Right lobe of liver (tissue), 4 donors: ENCODE measurements around the gene SLC10A1.

ENCODE experiments used
- POLR2A ChIP-seq: fragments of 450-650 bp; IDR thresholded peaks from one replicate; pipeline ENCODE4 v1.6.1; 2017; ENCODE audit warnings: antibody characterized with exemption, mild to moderate bottlenecking
- TF ChIP-seq, protein P1 (sequence below), 4 donors: fragments of 200-600 bp in 3 of 4; fragments of 450-650 bp in 1 of 4; IDR thresholded peaks; one replicate each; pipeline versions ENCODE4 v1.5.1 to v1.8.0; 2016 to 2022; ENCODE audit warnings: antibody characterized with exemption in 4 of 4, mild to moderate bottlenecking in 2 of 4
- donor health status: DM: no; HTN: no; CAD: no.
- donor health status: DM: no; HTN: no; CAD: no.
- donor health status: DM: no; HTN: yes; CAD: no.

DNA sequence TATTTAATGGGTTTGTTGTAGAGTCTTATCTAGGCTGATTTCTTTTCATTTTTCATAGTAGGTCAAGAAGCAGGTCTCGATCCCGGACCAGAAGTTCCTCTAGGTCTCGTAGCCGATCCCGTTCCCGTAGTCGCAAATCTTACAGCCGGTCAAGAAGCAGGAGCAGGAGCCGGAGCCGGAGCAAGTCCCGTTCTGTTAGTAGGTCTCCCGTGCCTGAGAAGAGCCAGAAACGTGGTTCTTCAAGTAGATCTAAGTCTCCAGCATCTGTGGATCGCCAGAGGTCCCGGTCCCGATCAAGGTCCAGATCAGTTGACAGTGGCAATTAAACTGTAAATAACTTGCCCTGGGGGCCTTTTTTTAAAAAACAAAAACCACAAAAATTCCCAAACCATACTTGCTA is 25.9 kb downstream of the SLC10A1 start:
- TF ChIP-seq, protein P1, sequence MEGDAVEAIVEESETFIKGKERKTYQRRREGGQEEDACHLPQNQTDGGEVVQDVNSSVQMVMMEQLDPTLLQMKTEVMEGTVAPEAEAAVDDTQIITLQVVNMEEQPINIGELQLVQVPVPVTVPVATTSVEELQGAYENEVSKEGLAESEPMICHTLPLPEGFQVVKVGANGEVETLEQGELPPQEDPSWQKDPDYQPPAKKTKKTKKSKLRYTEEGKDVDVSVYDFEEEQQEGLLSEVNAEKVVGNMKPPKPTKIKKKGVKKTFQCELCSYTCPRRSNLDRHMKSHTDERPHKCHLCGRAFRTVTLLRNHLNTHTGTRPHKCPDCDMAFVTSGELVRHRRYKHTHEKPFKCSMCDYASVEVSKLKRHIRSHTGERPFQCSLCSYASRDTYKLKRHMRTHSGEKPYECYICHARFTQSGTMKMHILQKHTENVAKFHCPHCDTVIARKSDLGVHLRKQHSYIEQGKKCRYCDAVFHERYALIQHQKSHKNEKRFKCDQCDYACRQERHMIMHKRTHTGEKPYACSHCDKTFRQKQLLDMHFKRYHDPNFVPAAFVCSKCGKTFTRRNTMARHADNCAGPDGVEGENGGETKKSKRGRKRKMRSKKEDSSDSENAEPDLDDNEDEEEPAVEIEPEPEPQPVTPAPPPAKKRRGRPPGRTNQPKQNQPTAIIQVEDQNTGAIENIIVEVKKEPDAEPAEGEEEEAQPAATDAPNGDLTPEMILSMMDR (IDR thresholded peaks at IDR 0.05), result no peak
- TF ChIP-seq POLR2A, result no peak
